GM12801 (cell line): ENCODE measurements around the gene GABRB1.

ENCODE experiments used
- TF ChIP-seq, protein P1 (sequence below): IDR thresholded peaks from one replicate; pipeline ENCODE4 v1.5.1; 2011; ENCODE audit warnings: control low read depth; ENCODE audit not compliant: insufficient read length; ENCODE audit errors: extremely low read depth

GABRB1 gene

DNA sequence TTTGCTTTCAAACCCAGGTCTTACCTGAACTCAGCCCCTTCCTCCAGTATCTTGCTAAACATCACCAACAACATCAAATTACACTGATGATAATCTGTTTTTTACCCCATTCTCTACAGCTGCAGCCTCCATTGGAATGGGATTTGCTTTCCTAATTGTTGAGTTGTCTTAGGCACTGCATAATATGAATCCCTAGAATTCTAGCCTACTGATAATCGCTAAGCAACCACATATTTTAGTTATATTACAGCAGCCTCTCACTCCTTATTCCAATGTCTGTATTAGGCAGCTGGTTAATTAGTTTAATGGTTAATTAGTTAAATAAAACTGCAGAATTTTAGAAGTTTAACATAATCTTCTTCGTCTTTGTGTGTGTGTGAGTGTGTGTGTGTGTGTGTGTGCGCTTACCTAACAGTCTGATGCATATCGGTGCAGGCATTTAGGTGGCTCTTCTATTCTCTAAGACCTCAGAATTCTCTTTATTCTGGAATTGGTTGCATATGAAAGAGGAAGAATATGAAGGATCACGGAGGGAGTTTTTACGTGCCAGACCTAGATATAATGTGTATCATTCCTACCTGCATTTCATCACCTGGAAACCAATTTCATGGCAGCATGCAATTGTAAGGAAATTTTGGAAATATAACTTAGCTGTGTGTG, 437.5 kb downstream of the GABRB1 start:
- TF ChIP-seq, protein P1, sequence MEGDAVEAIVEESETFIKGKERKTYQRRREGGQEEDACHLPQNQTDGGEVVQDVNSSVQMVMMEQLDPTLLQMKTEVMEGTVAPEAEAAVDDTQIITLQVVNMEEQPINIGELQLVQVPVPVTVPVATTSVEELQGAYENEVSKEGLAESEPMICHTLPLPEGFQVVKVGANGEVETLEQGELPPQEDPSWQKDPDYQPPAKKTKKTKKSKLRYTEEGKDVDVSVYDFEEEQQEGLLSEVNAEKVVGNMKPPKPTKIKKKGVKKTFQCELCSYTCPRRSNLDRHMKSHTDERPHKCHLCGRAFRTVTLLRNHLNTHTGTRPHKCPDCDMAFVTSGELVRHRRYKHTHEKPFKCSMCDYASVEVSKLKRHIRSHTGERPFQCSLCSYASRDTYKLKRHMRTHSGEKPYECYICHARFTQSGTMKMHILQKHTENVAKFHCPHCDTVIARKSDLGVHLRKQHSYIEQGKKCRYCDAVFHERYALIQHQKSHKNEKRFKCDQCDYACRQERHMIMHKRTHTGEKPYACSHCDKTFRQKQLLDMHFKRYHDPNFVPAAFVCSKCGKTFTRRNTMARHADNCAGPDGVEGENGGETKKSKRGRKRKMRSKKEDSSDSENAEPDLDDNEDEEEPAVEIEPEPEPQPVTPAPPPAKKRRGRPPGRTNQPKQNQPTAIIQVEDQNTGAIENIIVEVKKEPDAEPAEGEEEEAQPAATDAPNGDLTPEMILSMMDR: no peak

DNA sequence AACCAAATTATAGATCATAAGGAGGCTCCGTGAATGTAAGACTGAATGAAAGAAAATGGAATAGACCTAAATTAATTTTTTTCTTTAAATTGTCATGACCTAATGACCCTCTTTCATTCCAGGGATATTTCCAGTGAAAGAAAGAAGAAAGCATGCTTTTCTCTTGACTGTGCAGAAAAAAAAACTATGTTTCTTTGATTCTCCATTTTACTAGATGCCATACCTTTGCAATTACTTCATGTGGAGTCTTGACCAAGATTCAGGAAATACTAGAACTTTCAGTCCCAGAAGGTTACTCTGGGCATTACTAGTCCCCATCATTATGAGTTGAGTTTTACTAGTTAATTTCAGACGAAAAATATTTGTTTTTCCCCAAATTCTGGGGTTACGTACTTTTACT, 438.6 kb downstream of the GABRB1 start:
- TF ChIP-seq, protein P1: no peak

DNA sequence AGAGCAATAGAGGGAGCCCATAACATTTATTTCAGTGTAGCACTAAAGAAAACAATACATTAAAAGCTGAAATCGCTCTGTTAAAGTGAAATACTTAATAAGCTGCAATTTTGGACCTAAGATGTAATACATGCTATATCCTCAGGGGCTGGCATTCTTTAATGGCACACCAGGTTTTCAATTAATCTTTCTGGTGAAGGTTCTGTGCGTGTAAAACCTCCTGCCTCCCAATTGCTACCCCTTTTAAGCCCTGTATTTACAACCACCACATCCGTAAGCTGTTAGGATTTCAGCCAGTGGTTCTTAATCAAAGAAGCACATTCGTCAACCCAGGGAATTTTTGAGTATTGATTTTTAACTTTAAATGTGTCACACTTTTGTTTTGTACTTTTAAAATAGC, 439.7 kb downstream of the GABRB1 start:
- TF ChIP-seq, protein P1: no peak

DNA sequence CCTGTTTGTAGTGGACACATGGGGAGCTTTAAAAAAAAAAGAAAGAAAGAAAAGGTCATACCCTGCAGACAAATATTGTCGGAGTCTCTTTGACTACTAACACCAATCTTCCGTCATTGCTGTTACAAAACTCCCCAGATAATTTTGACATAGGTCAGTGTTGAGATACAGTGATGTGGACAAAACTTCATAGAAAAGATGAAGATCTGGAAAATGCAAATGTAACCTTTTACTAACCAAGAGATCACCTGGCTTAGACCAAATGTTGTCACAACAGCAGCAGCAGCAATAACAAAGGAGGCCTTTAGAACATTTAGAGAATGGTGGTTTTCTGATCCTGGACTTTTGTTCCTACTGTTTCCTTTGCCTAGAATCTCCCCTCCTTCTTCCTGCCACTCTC, 440.2 kb downstream of the GABRB1 start:
- TF ChIP-seq, protein P1: no peak

DNA sequence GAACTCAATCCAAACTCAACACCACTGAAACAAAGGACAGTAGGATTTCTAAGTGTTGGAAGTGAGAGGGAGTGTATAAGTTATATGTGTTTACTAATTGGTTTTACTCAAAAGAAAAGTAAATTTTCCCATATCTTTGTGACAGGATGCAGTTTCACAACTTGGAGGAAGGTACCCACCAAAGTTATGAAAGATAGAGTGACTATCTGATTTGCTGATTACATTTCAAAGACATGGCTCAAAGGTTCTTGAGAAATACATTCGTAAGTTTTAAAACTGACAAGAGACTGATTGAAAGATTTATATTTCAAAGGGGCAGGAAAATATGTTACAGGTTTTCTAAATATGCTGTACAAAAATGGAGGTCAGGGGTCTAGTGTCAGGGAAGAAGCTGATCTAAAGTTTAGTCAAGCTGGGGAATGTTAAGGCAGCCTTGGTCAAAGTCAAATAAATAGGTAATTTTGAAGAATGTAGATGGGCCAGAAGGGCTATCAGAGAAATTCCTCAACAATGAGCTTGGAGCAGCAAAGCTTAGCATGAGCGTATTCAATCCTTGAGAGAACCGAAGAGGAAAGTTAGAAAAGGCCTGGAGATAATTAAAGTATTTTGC, 441.9 kb downstream of the GABRB1 start:
- TF ChIP-seq, protein P1: no peak

DNA sequence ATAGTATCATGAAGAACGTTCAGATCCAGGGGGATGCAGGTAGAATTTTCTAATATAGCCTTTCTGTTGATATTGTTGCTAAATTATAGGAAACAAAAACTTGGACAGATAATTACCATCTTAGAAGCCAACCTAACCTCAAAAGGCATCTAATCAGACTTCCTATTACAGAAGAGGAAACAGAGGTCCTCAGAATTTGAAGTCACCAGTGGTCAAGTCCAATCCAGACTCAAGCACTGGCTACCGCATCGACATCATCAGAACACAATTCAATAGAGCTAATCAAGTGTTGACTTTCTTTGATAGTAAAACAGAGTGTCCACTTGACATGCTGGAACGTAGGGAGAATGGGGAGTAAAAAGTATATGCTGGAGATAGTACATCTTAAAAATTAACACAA, 443.4 kb downstream of the GABRB1 start:
- TF ChIP-seq, protein P1: no peak

DNA sequence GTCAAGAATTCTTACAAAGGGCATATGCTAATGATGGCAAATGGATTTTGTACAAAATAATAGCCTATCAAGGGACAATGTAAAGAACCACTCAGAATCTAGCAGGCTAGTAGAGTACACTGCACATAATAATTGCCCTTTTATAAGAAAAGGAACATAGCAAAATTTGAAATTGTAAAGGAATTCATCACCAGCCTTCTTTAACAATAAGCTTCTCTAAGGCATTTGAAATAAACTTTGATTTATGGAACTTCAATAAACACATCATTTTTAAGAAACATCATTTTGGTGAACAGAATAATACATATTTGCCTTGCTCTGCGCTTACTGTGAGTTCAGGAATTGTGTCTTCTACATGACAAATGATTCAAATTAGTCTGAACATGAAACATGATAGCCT, 444.0 kb downstream of the GABRB1 start:
- TF ChIP-seq, protein P1: no peak
